Ramos (cell line): ENCODE measurements around the gene HYDIN.
"Not testable (repeated sequence)": the region's sequence is repeated elsewhere in the genome, so short reads cannot be mapped to it uniquely, and the experiment has no call there.

Source experiments
- in situ Hi-C: fragments of 300-500 bp; cut with MboI; formaldehyde crosslinking; loops from one replicate; pipeline ENCODE4 v1.14.3; 2022; ENCODE audit warnings: low sequenced_read_pairs; ENCODE audit not compliant: unreplicated experiment

Gene HYDIN

GRCh38 chr16:70888208-70888607 lies 342.3 kb downstream of the HYDIN start:
- in situ Hi-C loops = not testable (repeated sequence)

GRCh38 chr16:70884652-70885051 lies 345.9 kb downstream of the HYDIN start:
- in situ Hi-C loops = not testable (repeated sequence)

- in situ Hi-C loops = not testable (repeated sequence)
These were observed 348.2 kb downstream of the HYDIN start for GRCh38 chr16:70882311-70882710.

GRCh38 chr16:70877895-70878294 lies 352.6 kb downstream of the HYDIN start:
- in situ Hi-C loops = not testable (repeated sequence)

GRCh38 chr16:70876442-70876841 lies 354.1 kb downstream of the HYDIN start:
- in situ Hi-C loops = not testable (repeated sequence)

GRCh38 chr16:70864698-70865097 lies 365.8 kb downstream of the HYDIN start:
- in situ Hi-C loops = not testable (repeated sequence)

- in situ Hi-C loops = not testable (repeated sequence)
These were observed 368.5 kb downstream of the HYDIN start for GRCh38 chr16:70861996-70862395.

GRCh38 chr16:70851299-70851698 lies 379.2 kb downstream of the HYDIN start:
- in situ Hi-C loops = not testable (repeated sequence)

GRCh38 chr16:70823498-70824118 lies 406.9 kb downstream of the HYDIN start:
- in situ Hi-C loops = not testable (repeated sequence)

- in situ Hi-C loops = not testable (repeated sequence)
These were observed 407.8 kb downstream of the HYDIN start for GRCh38 chr16:70822734-70823133.

GRCh38 chr16:70818088-70818487 lies 412.4 kb downstream of the HYDIN start:
- in situ Hi-C loops = not testable (repeated sequence)

GRCh38 chr16:70809392-70810060 lies 421.0 kb downstream of the HYDIN start:
- in situ Hi-C loops = no loop called here

- in situ Hi-C loops = no loop called here
These were observed 422.2 kb downstream of the HYDIN start for GRCh38 chr16:70808371-70808770.

- in situ Hi-C loops = no loop called here
These were observed 424.7 kb downstream of the HYDIN start for GRCh38 chr16:70805787-70806186.

- in situ Hi-C loops = no loop called here
These were observed 425.1 kb downstream of the HYDIN start for GRCh38 chr16:70805380-70805779.

- in situ Hi-C loops = no loop called here
These were observed 425.8 kb downstream of the HYDIN start for GRCh38 chr16:70804734-70805169.

- in situ Hi-C loops = no loop called here
These were observed 426.3 kb downstream of the HYDIN start for GRCh38 chr16:70804153-70804733.

- in situ Hi-C loops = no loop called here
These were observed 427.2 kb downstream of the HYDIN start for GRCh38 chr16:70803319-70803718.

GRCh38 chr16:70801611-70802010 lies 428.9 kb downstream of the HYDIN start:
- in situ Hi-C loops = no loop called here

- in situ Hi-C loops = no loop called here
These were observed 429.6 kb downstream of the HYDIN start, which contains the start of gene VAC14 for GRCh38 chr16:70800781-70801480. Gene VAC14, minus strand, starts transcription at chr16:70801158. Its CDS starts 258 bp downstream, at chr16:70800900.

- in situ Hi-C loops = no loop called here
These were observed 430.2 kb downstream of the HYDIN start for GRCh38 chr16:70800311-70800710.
